Measurements from ENCODE around the gene RILP.

Gene RILP

GRCh38 chr17:1647802-1648171 is 1.9 kb downstream of the RILP start:
- no peaks in the 10 kb centered on the region for H3K9me3 ChIP-seq (ENCODE audit: control insufficient read depth in 1 of 2, low read length in 2 of 2)
- H3K4me3 ChIP-seq (ENCODE audit: low read depth in 1 of 2, low read length in 2 of 2): peak overlapping the region in 1 of 2 donors; percentile 73
- H3K36me3 ChIP-seq (ENCODE audit: control insufficient read depth in 1 of 2, insufficient read depth in 2 of 2, low read length in 2 of 2): peaks cover 20 to 23% of the 10 kb centered on the region in 2 donors
- peaks cover 12 to 53% of the 10 kb centered on the region in 2 donors for H3K4me1 ChIP-seq (ENCODE audit: control insufficient read depth in 1 of 2, insufficient read depth in 2 of 2, low read length in 2 of 2)
- H3K27me3 ChIP-seq (ENCODE audit: low read depth, low read length): no peaks in the 10 kb centered on the region
- H3K27ac ChIP-seq (ENCODE audit: low read length): no peak overlapping the region

- no peaks in the 10 kb centered on the region for H3K27me3 ChIP-seq (ENCODE audit: low read depth, low read length)
- H3K4me1 ChIP-seq (ENCODE audit: control insufficient read depth in 1 of 2, insufficient read depth in 2 of 2, low read length in 2 of 2): peaks cover 12 to 53% of the 10 kb centered on the region in 2 donors
- H3K9me3 ChIP-seq (ENCODE audit: control insufficient read depth in 1 of 2, low read length in 2 of 2): no peaks in the 10 kb centered on the region
- no peak overlapping the region for H3K4me3 ChIP-seq (ENCODE audit: low read depth in 1 of 2, low read length in 2 of 2)
- H3K27ac ChIP-seq (ENCODE audit: low read length): no peak overlapping the region
- peaks cover 8 to 9% of the 10 kb centered on the region in 2 donors for H3K36me3 ChIP-seq (ENCODE audit: control insufficient read depth in 1 of 2, insufficient read depth in 2 of 2, low read length in 2 of 2)
These were observed 3.3 kb downstream of the RILP start for GRCh38 chr17:1646199-1646875.

GRCh38 chr17:1645207-1646171 is 4.2 kb downstream of the RILP start, which contains the start of gene SCARF1:
Gene SCARF1 (minus strand): TSS chr17:1645732. CDS start chr17:1645697, 35 bp downstream.
- H3K9me3 ChIP-seq (ENCODE audit: control insufficient read depth in 1 of 2, low read length in 2 of 2): no peaks in the 10 kb centered on the region
- no peaks in the 10 kb centered on the region for H3K27me3 ChIP-seq (ENCODE audit: low read depth, low read length)
- H3K4me1 ChIP-seq (ENCODE audit: control insufficient read depth in 1 of 2, insufficient read depth in 2 of 2, low read length in 2 of 2): peaks cover 12 to 48% of the 10 kb centered on the region in 2 donors
- peaks cover 0 to under 1% of the 10 kb centered on the region in 2 donors for H3K36me3 ChIP-seq (ENCODE audit: control insufficient read depth in 1 of 2, insufficient read depth in 2 of 2, low read length in 2 of 2)
- peak within 1 kb of the TSS; percentile 33 to 55 for H3K4me3 ChIP-seq (ENCODE audit: low read depth in 1 of 2, low read length in 2 of 2)
- H3K27ac ChIP-seq (ENCODE audit: low read length): no peak within 1 kb of the TSS

GRCh38 chr17:1644493-1645206 is 5.0 kb downstream of the RILP start:
- H3K27ac ChIP-seq (ENCODE audit: low read length): peak overlapping the region; percentile 51
- H3K4me3 ChIP-seq (ENCODE audit: low read depth in 1 of 2, low read length in 2 of 2): peak overlapping the region; percentile 33 to 55

GRCh38 chr17:1643999-1644492 is 5.6 kb downstream of the RILP start:
- H3K36me3 ChIP-seq (ENCODE audit: control insufficient read depth in 1 of 2, insufficient read depth in 2 of 2, low read length in 2 of 2): no peaks in the 10 kb centered on the region
- H3K9me3 ChIP-seq (ENCODE audit: control insufficient read depth in 1 of 2, low read length in 2 of 2): no peaks in the 10 kb centered on the region
- H3K27me3 ChIP-seq (ENCODE audit: low read depth, low read length): no peaks in the 10 kb centered on the region
- peak overlapping the region; percentile 30 to 55 for H3K4me3 ChIP-seq (ENCODE audit: low read depth in 1 of 2, low read length in 2 of 2)
- peaks cover 7 to 41% of the 10 kb centered on the region in 2 donors for H3K4me1 ChIP-seq (ENCODE audit: control insufficient read depth in 1 of 2, insufficient read depth in 2 of 2, low read length in 2 of 2)
- H3K27ac ChIP-seq (ENCODE audit: low read length): peak overlapping the region; percentile 51

More at GRCh38 chr17:1644493-1645206, 5.0 kb downstream of the RILP start:
- H3K36me3 ChIP-seq (ENCODE audit: control insufficient read depth in 1 of 2, insufficient read depth in 2 of 2, low read length in 2 of 2): no peaks in the 10 kb centered on the region
- no peaks in the 10 kb centered on the region for H3K9me3 ChIP-seq (ENCODE audit: control insufficient read depth in 1 of 2, low read length in 2 of 2)
- H3K4me1 ChIP-seq (ENCODE audit: control insufficient read depth in 1 of 2, insufficient read depth in 2 of 2, low read length in 2 of 2): peaks cover 7 to 41% of the 10 kb centered on the region in 2 donors
- no peaks in the 10 kb centered on the region for H3K27me3 ChIP-seq (ENCODE audit: low read depth, low read length)

- no peaks in the 10 kb centered on the region for H3K9me3 ChIP-seq (ENCODE audit: control insufficient read depth in 1 of 2, low read length in 2 of 2)
- peak overlapping the region in 1 of 2 donors; percentile 55 for H3K4me3 ChIP-seq (ENCODE audit: low read depth in 1 of 2, low read length in 2 of 2)
- H3K4me1 ChIP-seq (ENCODE audit: control insufficient read depth in 1 of 2, insufficient read depth in 2 of 2, low read length in 2 of 2): peaks cover 7 to 40% of the 10 kb centered on the region in 2 donors
- H3K27me3 ChIP-seq (ENCODE audit: low read depth, low read length): no peaks in the 10 kb centered on the region
- no peak overlapping the region for H3K27ac ChIP-seq (ENCODE audit: low read length)
- H3K36me3 ChIP-seq (ENCODE audit: control insufficient read depth in 1 of 2, insufficient read depth in 2 of 2, low read length in 2 of 2): no peaks in the 10 kb centered on the region
These were observed 6.2 kb downstream of the RILP start for GRCh38 chr17:1643293-1643998.

- Histone ChIP-seq H3K27ac (ENCODE audit: low read length) (no peak overlapping the region), H3K4me3 (ENCODE audit: low read depth in 1 of 2, low read length in 2 of 2) (no peak overlapping the region), H3K36me3 (ENCODE audit: control insufficient read depth in 1 of 2, insufficient read depth in 2 of 2, low read length in 2 of 2) (no peaks in the 10 kb centered on the region)
These were observed 8.6 kb downstream of the RILP start for GRCh38 chr17:1641065-1641403.

GRCh38 chr17:1640329-1641064 is 9.2 kb downstream of the RILP start:
- no peak overlapping the region for H3K4me3 ChIP-seq (ENCODE audit: low read depth in 1 of 2, low read length in 2 of 2)
- H3K27me3 ChIP-seq (ENCODE audit: low read depth, low read length): no peaks in the 10 kb centered on the region
- no peaks in the 10 kb centered on the region for H3K36me3 ChIP-seq (ENCODE audit: control insufficient read depth in 1 of 2, insufficient read depth in 2 of 2, low read length in 2 of 2)
- H3K9me3 ChIP-seq (ENCODE audit: control insufficient read depth in 1 of 2, low read length in 2 of 2): no peaks in the 10 kb centered on the region
- H3K4me1 ChIP-seq (ENCODE audit: control insufficient read depth in 1 of 2, insufficient read depth in 2 of 2, low read length in 2 of 2): peaks cover 4 to 15% of the 10 kb centered on the region in 2 donors
- no peak overlapping the region for H3K27ac ChIP-seq (ENCODE audit: low read length)

More at GRCh38 chr17:1641065-1641403, 8.6 kb downstream of the RILP start:
- Histone ChIP-seq H3K9me3 (ENCODE audit: control insufficient read depth in 1 of 2, low read length in 2 of 2) (no peaks in the 10 kb centered on the region), H3K4me1 (ENCODE audit: control insufficient read depth in 1 of 2, insufficient read depth in 2 of 2, low read length in 2 of 2) (peaks cover 4 to 21% of the 10 kb centered on the region in 2 donors), H3K27me3 (ENCODE audit: low read depth, low read length) (no peaks in the 10 kb centered on the region)

GRCh38 chr17:1639549-1640180 is 10.0 kb downstream of the RILP start:
- H3K27me3 ChIP-seq (ENCODE audit: low read depth, low read length): no peaks in the 10 kb centered on the region
- peaks cover 0 to 4% of the 10 kb centered on the region in 2 donors for H3K36me3 ChIP-seq (ENCODE audit: control insufficient read depth in 1 of 2, insufficient read depth in 2 of 2, low read length in 2 of 2)
- no peaks in the 10 kb centered on the region for H3K9me3 ChIP-seq (ENCODE audit: control insufficient read depth in 1 of 2, low read length in 2 of 2)
- no peak overlapping the region for H3K4me3 ChIP-seq (ENCODE audit: low read depth in 1 of 2, low read length in 2 of 2)
- H3K27ac ChIP-seq (ENCODE audit: low read length): no peak overlapping the region
- H3K4me1 ChIP-seq (ENCODE audit: control insufficient read depth in 1 of 2, insufficient read depth in 2 of 2, low read length in 2 of 2): peaks cover 4 to 11% of the 10 kb centered on the region in 2 donors

All from muscle layer of duodenum (tissue), 2 donors.